ENCODE results near the gene VAMP7.
A peak's percentile ranks its signal among the peaks of the same experiment; 100 is the strongest.
"Not testable (repeated sequence)": the region's sequence is repeated elsewhere in the genome, so short reads cannot be mapped to it uniquely, and the experiment has no call there.

Gene VAMP7

GRCh38 chrX:155899366-155899765 is 18.2 kb downstream of the VAMP7 start:
- DNase-seq (ENCODE audit: extremely low spot score, insufficient read length, low read depth) (no peak), FAIRE-seq (no peak)

DNA sequence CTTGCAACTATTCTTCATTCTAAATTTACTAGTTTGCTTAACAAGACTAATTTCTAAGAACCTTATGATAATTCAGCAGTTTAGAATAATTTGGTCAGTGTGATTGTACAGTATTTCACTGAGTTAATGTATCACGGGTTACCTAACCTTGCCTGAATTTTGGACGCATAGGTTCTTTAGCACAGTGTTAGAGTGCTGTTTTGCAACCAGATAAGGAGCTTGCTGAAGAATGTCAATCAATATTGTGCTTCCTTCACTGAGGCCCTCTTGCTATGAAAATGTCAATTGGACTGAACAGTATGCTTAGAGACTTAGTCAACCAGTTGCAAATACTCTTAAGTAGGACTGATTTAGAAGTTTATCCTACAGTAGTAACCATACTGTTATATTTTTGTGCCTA is 19.6 kb downstream of the VAMP7 start:
- FAIRE-seq (no peak), DNase-seq (ENCODE audit: extremely low spot score, insufficient read length, low read depth) (no peak)

DNA sequence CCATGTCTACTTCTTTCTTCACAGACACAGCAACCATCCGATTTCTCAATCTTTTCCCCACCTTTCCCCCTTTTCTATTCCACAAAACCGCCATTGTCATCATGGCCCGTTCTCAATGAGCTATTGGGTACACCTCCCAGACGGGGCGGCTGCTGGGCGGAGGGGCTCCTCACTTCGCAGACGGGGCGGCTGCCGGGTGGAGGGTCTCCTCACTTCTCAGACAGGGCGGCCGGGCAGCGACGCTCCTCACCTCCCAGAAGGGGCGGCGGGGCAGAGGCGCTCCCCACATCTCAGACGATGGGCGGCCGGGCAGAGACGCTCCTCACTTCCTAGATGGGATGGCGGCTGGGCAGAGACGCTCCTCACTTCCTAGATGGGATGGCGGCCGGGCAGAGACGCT is 26.5 kb downstream of the VAMP7 start:
- FAIRE-seq; DNase-seq (ENCODE audit: extremely low spot score, insufficient read length, low read depth): not testable (repeated sequence)

DNA sequence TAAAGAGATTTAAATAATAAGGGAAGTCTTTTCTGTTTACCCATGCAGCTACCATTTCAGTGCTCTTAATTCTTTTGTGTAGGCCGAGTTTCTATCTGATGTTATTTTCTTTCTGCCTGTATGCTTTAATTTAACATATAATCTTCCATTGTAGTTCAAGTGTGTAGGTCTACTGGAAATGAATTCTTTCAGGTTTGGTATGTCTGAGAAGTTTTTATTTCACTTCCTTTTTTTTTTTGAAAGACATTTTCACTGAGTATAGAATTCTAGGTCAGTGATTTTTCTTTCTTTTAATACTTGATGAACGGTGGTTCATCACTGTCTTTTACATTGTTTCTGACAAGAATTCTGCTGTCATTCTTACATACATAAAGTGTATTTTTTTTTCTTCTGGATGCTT is 42.1 kb downstream of the VAMP7 start:
- DNase-seq (ENCODE audit: extremely low spot score, insufficient read length, low read depth) (no peak), FAIRE-seq (peak; percentile 51)

DNA sequence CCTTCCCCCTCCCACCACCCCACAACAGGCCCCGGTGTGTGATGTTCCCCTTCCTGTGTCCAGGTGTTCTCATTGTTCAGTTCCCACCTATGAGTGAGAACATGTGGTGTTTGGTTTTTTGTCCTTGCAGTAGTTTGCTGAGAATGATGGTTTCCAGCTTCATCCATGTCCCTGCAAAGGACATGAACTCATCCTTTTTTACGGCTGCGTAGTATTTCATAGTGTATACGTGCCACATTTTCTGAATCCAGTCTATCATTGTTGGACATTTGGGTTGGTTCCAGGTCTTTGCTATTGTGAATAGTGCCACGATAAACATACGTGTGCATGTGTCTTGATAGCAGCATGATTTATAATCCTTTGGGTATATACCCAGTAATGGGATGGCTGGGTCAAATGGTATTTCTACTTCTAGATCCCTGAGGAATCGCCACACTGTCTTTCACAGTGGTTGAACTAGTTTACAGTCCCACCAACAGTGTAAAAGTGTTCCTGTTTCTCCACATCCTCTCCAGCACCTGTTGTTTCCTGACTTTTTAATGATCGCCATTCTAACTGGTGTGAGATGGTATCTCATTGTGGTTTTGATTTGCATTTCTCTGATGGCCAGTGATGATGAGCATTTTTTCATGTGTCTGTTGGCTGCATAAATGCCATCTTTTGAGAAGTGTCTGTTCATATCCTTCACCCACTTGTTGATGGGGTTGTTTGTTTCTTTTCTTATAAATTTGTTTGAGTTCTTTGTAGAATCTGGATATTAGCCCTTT is 49.9 kb downstream of the VAMP7 start:
- DNase-seq (ENCODE audit: extremely low spot score, insufficient read length, low read depth); FAIRE-seq: not testable (repeated sequence)

GRCh38 chrX:155938132-155938531 is 57.0 kb downstream of the VAMP7 start:
- no peak for FAIRE-seq
- DNase-seq (ENCODE audit: extremely low spot score, insufficient read length, low read depth): no peak

DNA sequence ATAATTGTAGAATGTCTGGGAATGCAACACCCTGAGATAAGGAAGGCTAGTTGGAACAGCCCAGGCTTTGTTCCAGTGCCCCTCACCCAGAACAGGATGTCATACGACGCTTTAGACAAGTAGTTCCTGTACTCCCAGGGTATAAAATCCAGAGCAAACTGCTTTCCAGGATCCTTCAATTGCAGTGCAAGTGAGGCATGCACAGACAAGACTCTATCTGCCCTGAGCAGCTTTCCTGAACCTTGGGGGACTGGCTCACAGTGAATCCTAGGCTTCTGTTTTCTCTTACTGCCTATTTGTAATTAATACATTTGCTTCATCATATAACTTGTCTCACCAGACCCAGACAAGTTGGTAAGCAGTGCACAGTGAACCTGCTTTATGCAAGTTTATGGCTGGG is 68.0 kb downstream of the VAMP7 start:
- DNase-seq (ENCODE audit: extremely low spot score, insufficient read length, low read depth) (no peak), FAIRE-seq (no peak)

GRCh38 chrX:155951237-155951789 is 70.2 kb downstream of the VAMP7 start:
- FAIRE-seq (no peak), DNase-seq (ENCODE audit: extremely low spot score, insufficient read length, low read depth) (no peak)

DNA sequence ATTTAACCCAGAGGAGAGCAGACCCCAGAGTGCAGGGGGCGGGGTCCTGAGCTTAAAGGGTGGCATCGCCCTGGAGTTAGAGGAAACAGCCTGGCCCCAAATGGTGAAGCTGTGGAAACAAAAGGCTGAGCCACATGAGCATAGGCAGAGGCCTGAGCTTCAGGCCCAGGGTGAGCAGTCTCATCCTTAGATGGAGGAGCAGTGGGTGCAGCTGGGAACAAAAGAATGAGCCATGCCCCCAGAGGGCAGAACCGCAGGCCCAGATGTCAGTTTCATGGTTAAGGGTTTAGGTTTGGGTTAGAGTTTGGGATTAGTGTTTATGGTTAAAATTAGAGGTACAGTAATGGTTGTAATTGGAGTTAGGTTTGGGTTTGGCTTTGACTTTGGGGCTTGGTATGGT is 71.9 kb downstream of the VAMP7 start:
- no peak for FAIRE-seq
- no peak for DNase-seq (ENCODE audit: extremely low spot score, insufficient read length, low read depth)

DNA sequence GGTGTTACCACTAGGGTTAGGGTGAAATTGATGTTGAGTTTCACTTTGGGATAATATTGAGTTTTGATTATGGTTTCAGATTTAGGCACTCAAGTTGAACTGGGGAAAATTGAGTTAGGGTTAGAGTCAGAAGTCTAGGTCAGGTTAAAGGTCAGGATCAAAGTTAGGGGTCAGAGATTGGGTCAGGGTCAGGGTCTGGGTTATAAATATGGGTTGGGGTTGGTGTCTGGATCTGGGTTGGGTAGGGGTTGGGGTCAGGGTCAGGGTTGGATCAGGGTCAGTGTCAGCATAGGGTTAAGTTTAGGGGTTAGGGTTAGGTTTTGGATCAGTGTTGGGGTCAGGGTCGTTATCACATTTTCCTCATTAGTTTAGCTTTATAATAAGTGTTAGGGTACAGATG is 73.6 kb downstream of the VAMP7 start:
- DNase-seq (ENCODE audit: extremely low spot score, insufficient read length, low read depth): no peak
- FAIRE-seq: no peak

GRCh38 chrX:155956099-155956498 is 75.0 kb downstream of the VAMP7 start:
- FAIRE-seq: no peak
- DNase-seq (ENCODE audit: extremely low spot score, insufficient read length, low read depth): no peak

GRCh38 chrX:155956649-155957048 is 75.5 kb downstream of the VAMP7 start:
- no peak for FAIRE-seq
- DNase-seq (ENCODE audit: extremely low spot score, insufficient read length, low read depth): no peak

DNA sequence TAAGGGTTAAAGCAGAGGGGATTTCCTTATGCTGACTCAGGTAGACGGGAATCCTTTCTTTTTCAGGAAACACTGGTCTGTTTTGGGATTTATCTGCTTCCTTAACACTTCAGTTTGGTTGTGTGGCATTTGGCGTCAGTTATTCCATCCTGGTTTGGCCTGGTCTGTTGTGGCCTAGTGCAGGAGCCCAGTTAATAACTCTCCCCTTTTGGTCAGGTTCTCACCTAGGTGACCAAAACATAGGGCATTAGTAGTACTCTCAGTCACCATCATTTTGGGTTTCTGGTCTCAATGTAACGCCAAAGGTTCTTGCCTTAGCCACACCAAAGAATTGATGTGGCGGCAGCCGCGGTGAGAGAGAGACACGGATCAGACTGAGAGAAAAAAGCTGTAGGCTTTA is 76.7 kb downstream of the VAMP7 start:
- FAIRE-seq (no peak), DNase-seq (ENCODE audit: extremely low spot score, insufficient read length, low read depth) (no peak)

DNA sequence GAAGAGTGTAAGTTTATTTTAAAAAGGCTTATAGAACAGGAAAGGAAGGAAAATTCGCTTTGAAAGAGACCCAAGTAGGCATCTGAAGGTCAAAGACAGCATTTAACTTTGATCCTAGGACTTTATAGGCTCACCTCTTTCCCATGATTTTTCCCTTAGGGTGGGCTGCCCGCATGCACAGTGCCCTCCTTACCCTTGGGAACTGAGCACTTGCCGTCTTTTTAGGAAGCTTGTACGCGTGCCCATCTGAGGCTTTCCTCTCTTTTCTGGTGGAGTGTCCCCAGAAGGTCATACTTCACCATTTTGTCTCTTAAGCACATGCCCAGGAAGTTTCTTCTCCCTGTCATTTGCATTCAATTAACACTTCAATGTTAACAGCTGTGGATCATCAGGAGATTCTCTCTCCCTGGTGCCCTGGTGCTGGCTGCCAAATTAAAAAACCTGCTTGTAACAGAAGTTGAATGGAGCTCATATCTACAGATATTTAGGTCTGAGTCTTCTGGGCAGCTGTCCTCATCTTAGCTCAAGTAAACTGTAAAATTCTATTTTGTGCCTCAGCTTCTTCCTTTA is 78.0 kb downstream of the VAMP7 start:
- no peak for FAIRE-seq
- no peak for DNase-seq (ENCODE audit: extremely low spot score, insufficient read length, low read depth)

- FAIRE-seq: no peak
- DNase-seq (ENCODE audit: extremely low spot score, insufficient read length, low read depth): no peak
These were observed 81.8 kb downstream of the VAMP7 start for GRCh38 chrX:155962906-155963305.

DNA sequence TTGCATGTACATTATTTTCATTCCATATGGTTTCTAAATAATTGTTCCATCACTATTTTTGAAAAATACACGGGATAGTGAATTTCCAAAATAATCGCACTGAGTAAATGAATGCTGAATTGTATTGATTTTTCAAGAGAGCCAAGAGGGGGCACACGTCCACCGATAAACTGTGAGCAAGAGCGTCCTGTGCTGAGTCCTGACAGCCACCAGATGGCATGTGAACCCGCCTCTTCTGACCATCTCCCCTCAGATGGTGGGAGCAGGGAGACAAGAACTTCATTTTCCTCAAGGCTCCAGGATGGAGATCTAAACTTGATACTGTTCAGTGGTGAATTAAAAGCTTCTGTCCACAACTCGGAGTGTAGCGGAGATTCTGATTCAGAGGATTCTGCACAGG is 85.7 kb downstream of the VAMP7 start:
- FAIRE-seq (peak; percentile 77), DNase-seq (ENCODE audit: extremely low spot score, insufficient read length, low read depth) (peak; percentile 3)

- FAIRE-seq (no peak), DNase-seq (ENCODE audit: extremely low spot score, insufficient read length, low read depth) (no peak)
These were observed 86.6 kb downstream of the VAMP7 start for GRCh38 chrX:155967653-155968325.

DNA sequence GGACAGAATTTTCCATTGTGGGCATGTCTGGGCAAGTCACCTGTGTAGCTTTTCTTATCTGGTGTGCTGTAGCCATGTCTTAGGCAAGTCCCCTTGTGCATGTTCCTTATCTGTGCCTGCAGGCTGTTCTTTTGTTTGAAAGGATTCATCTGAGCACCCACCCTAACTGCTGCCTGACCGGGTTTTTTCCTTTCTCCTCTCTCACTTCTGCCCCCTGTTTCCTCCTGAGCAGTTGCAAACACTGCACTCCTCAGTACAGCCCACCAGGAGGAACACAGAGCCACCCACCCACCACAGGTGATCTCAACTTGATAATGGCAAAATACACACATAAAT is 87.1 kb downstream of the VAMP7 start:
- FAIRE-seq: no peak
- no peak for DNase-seq (ENCODE audit: extremely low spot score, insufficient read length, low read depth)

DNA sequence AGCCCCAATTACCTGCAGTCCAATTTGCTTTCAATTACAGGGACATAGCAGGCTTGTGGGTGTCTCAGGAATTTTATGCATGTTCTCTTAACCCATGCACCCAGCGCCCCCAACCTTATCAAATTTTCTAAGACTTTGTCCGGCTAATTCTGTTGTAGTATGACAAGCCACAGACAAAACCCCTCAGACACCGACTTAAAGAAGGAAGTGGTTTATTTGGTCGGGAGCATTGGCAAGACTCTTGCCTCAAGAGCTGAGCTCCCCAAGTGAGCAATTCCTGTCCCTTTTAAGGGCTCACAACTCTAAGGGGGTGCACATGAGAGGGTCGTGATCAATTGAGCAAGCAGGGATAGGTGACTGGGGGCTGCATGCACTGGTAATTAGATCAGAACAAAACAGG is 87.6 kb downstream of the VAMP7 start:
- no peak for FAIRE-seq
- no peak for DNase-seq (ENCODE audit: extremely low spot score, insufficient read length, low read depth)

GRCh38 chrX:155971658-155972057 is 90.5 kb downstream of the VAMP7 start:
- DNase-seq (ENCODE audit: extremely low spot score, insufficient read length, low read depth); FAIRE-seq: not testable (repeated sequence)

- not testable (repeated sequence) for DNase-seq (ENCODE audit: extremely low spot score, insufficient read length, low read depth); FAIRE-seq
These were observed 91.1 kb downstream of the VAMP7 start for GRCh38 chrX:155972241-155972640.

All from GM18507 (cell line).